Smooth muscle cell (in vitro differentiated cells): ENCODE results near the gene EEFSEC. TPM values are rescaled to one million over a fixed set of nuclear protein-coding genes. Genes with fewer than 3 reads are reported as not detected.

Experiments used
- DNase-seq: peaks from one replicate; lab custom pipeline; 2025; ENCODE audit not compliant: unreplicated experiment; lab: John Stamatoyannopoulos, UW
- H2AFZ ChIP-seq: fragments of 200-600 bp; sonication (generic); 2 replicates; pipeline ENCODE4 v1.6.0; 2016; ENCODE audit warnings: antibody characterized with exemption, low read depth, mild to moderate bottlenecking
- H3F3A ChIP-seq: fragments of 200-600 bp; sonication (generic); 2 replicates; pipeline ENCODE4 v1.6.0; 2017; ENCODE audit warnings: antibody characterized with exemption, low read depth
- H3K27ac ChIP-seq: fragments of 200-600 bp; sonication (generic); 2 replicates; pipeline ENCODE4 v1.5.1; 2016; ENCODE audit warnings: low read depth, mild to moderate bottlenecking
- H3K27me3 ChIP-seq: fragments of 200-600 bp; sonication (generic); 2 replicates; pipeline ENCODE4 v1.6.1; 2016; ENCODE audit warnings: low read depth, mild to moderate bottlenecking
- H3K36me3 ChIP-seq: fragments of 200-600 bp; sonication (generic); 2 replicates; pipeline ENCODE4 v1.5.1; 2016; ENCODE audit warnings: low read depth
- H3K4me1 ChIP-seq: fragments of 200-600 bp; sonication (generic); 2 replicates; pipeline ENCODE4 v1.5.1; 2016; ENCODE audit warnings: low read depth
- H3K4me2 ChIP-seq: fragments of 200-600 bp; sonication (generic); 2 replicates; pipeline ENCODE4 v1.6.0; 2016; ENCODE audit warnings: mild to moderate bottlenecking
- H3K4me3 ChIP-seq: fragments of 200-600 bp; sonication (generic); 2 replicates; pipeline ENCODE4 v1.5.1; 2016; ENCODE audit warnings: mild to moderate bottlenecking
- H3K79me2 ChIP-seq: fragments of 200-600 bp; sonication (generic); 2 replicates; pipeline ENCODE4 v1.6.0; 2016; ENCODE audit warnings: low read depth, mild to moderate bottlenecking
- H3K9ac ChIP-seq: fragments of 200-600 bp; sonication (generic); 2 replicates; pipeline ENCODE4 v1.6.0; 2016; ENCODE audit warnings: low read depth
- H3K9me3 ChIP-seq: fragments of 200-600 bp; sonication (generic); replicated peaks from 2 replicates; pipeline ENCODE4 v1.5.1; 2016; ENCODE audit warnings: low read depth
- H4K20me1 ChIP-seq: fragments of 200-600 bp; sonication (generic); 2 replicates; pipeline ENCODE4 v1.6.0; 2016; ENCODE audit warnings: low read depth
- CTCF ChIP-seq: fragments of 200-600 bp; sonication (generic); IDR thresholded peaks from 2 replicates; pipeline ENCODE4 v1.5.1; 2017; ENCODE audit warnings: borderline replicate concordance, mild to moderate bottlenecking, antibody characterized with exemption; ENCODE audit not compliant: insufficient read depth, poor library complexity, severe bottlenecking
- WGBS: methylation state at CpG from one replicate; pipeline ENCODE4 v1.1.7; 2016; ENCODE audit warnings: low lambda C conversion rate; 5-methylcytosine and 5-hydroxymethylcytosine counted together
- polyA plus RNA-seq: library from polyadenylated mRNA; unstranded; fragments of >200 nt; fragmentation: Nextera tagmentation; extraction: Ambion mirVana; gene quantifications from 2 replicates; pipeline ENCODE4 v1.2.1, GENCODE V29; 2016
- total RNA-seq: library from RNA; depleted of rRNA; stranded (reverse); fragments of >200 nt; gene quantifications from 2 replicates; pipeline ENCODE4 v1.2.3, GENCODE V29; 2014

EEFSEC gene
- total and polyA plus RNA-seq, 2 experiments from 2014 or later = 12.4 to 17.1 TPM

- Histone ChIP-seq H3F3A (no peaks in the 10 kb centered on the region), H3K27me3 (peaks cover 29% of the 10 kb centered on the region), H3K36me3 (no peaks in the 10 kb centered on the region), H3K27ac (no peak overlapping the region), H3K9me3 (no peaks in the 10 kb centered on the region), H4K20me1 (no peaks in the 10 kb centered on the region), H3K4me2 (no peak overlapping the region), H3K4me3 (no peak overlapping the region), H3K79me2 (no peaks in the 10 kb centered on the region), H3K9ac (no peak overlapping the region), H3K4me1 (peaks cover 5% of the 10 kb centered on the region), H2AFZ (no peak overlapping the region)
- no peak for DNase-seq
- no peak for TF ChIP-seq CTCF
- 91% methylated on average over 19 of the region's 19 CpGs for whole genome bisulfite sequencing
These were observed 274.9 kb downstream of the EEFSEC start for GRCh38 chr3:128427872-128428822.

GRCh38 chr3:128429275-128429674 is 276.0 kb downstream of the EEFSEC start:
- no peak overlapping the region for H3K4me3 ChIP-seq
- H4K20me1 ChIP-seq = no peaks in the 10 kb centered on the region
- no peak overlapping the region for H3K4me2 ChIP-seq
- peaks cover 38% of the 10 kb centered on the region for H3K27me3 ChIP-seq
- 95% methylated on average over 11 of the region's 15 CpGs for WGBS
- no peak for TF ChIP-seq CTCF
- H3K9me3 ChIP-seq = no peaks in the 10 kb centered on the region
- peaks cover 4% of the 10 kb centered on the region for H3F3A ChIP-seq
- peaks cover 7% of the 10 kb centered on the region for H3K4me1 ChIP-seq
- H3K79me2 ChIP-seq = no peaks in the 10 kb centered on the region
- no peak overlapping the region for H3K9ac ChIP-seq
- no peak overlapping the region for H2AFZ ChIP-seq
- no peak overlapping the region for H3K27ac ChIP-seq
- no peaks in the 10 kb centered on the region for H3K36me3 ChIP-seq
- no peak for DNase-seq

GRCh38 chr3:128429751-128430150 is 276.5 kb downstream of the EEFSEC start:
- Histone ChIP-seq H3K4me3 (no peak overlapping the region), H3K4me2 (no peak overlapping the region), H3K79me2 (no peaks in the 10 kb centered on the region), H3F3A (peaks cover 4% of the 10 kb centered on the region), H3K27ac (no peak overlapping the region), H2AFZ (no peak overlapping the region), H3K9me3 (no peaks in the 10 kb centered on the region), H3K9ac (no peak overlapping the region), H3K4me1 (peaks cover 7% of the 10 kb centered on the region), H4K20me1 (no peaks in the 10 kb centered on the region), H3K36me3 (no peaks in the 10 kb centered on the region), H3K27me3 (peaks cover 38% of the 10 kb centered on the region)
- 97% methylated on average over 8 of the region's 8 CpGs for WGBS
- no peak for DNase-seq
- no peak for TF ChIP-seq CTCF
